ENCODE data around the gene KRTAP10-11.
"Not testable (repeated sequence)": the region's sequence is repeated elsewhere in the genome, so short reads cannot be mapped to it uniquely, and the experiment has no call there.

The KRTAP10-11 gene, protein sequence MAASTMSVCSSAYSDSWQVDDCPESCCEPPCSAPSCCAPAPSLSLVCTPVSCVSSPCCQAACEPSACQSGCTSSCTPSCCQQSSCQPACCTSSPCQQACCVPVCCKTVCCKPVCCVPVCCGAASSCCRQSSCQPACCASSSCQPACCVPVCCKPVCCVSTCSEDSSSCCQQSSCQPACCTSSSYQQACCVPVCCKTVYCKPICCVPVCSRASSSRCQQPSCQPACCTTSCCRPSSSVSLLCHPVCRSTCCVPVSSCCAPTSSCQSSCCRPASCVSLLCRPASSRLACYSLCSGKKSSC

DNA sequence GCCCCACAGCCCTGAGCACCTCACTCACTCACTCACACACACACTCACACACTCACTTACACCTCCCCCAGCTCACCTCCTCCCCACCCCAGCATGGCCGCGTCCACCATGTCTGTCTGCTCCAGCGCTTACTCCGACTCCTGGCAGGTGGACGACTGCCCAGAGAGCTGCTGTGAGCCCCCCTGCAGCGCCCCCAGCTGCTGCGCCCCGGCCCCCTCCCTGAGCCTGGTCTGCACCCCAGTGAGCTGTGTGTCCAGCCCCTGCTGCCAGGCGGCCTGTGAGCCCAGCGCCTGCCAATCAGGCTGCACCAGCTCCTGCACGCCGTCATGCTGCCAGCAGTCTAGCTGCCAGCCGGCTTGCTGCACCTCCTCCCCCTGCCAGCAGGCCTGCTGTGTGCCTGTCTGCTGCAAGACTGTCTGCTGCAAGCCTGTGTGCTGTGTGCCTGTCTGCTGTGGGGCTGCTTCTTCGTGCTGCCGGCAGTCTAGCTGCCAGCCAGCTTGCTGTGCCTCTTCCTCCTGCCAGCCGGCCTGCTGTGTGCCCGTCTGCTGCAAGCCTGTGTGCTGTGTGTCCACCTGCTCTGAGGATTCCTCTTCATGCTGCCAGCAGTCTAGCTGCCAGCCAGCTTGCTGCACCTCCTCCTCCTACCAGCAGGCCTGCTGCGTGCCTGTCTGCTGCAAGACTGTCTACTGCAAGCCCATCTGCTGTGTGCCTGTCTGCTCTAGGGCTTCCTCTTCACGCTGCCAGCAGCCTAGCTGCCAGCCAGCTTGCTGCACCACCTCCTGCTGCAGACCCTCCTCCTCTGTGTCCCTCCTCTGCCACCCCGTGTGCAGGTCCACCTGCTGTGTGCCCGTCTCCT, at the start of gene KRTAP10-11:
Gene KRTAP10-11, plus strand, starts transcription at position 49 of the 856 bp plus-strand sequence. Its CDS starts 45 bp downstream, at position 94.
- DNase-seq (ENCODE audit: low read depth in 2 of 2): not testable (repeated sequence)

DNA sequence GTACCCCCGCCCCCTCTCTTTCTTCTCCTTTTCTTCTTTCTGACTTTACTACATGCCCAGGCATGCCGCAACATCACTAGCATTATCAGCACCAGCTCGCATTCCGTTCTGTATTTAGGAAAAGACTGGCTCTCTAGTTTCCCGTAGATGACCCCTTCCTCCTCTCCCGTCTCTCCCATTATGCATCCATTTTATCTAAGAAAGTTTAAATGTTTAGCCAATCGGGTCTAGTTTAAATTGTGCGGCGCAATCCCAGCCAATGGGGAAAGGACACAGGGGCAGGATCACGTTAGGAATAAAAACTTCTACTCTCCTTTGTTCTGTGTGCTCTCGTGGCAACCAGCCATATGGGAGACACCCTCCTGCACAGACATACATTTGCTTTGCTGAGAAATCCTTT, 48.2 kb upstream of the KRTAP10-11 start:
- no peak for DNase-seq (ENCODE audit: low read depth in 2 of 2)

DNA sequence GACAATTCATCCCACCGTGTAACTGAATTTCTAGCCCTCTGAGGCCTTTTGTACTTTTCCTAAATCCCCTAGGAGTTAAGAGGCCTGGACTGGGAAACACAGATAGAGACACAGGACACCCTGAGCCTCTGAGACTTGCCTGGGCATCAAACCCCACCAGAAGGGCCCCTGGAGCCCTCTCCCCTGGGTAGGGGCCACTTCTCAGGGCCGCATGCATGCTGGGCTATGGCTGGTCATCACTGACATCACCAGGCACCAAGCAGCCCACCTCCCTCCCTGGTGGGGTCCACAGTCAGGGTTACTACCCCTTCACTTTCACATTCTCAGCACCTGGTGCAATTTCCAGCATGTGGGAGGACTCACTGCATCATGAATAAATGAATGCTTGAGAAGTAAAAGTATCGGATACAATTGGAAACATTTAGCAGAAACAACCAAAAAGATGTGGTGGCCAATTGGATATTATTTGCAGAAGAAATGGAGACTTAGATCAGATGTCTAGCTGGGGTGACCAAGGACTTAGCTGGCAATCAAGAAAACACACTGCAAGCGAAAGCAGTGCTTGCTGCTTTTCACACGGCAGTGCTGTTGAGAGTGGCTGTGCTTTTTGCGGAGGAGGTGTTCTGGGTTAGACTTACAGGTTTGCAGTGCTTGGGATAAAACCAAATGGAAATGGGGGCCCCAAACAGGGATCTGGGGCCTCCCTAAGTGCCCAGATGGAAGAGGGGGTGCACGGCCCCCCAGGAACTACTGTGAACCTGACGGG, 46.8 kb upstream of the KRTAP10-11 start:
- DNase-seq (ENCODE audit: low read depth in 2 of 2): no peak

GRCh38 chr21:44600118-44600978, 45.9 kb upstream of the KRTAP10-11 start, which contains the start of gene KRTAP10-7:
Gene KRTAP10-7, plus strand, starts transcription at chr21:44600597. Its CDS starts 25 bp downstream, at chr21:44600622.
- DNase-seq (ENCODE audit: low read depth in 2 of 2): not testable (repeated sequence)

DNA sequence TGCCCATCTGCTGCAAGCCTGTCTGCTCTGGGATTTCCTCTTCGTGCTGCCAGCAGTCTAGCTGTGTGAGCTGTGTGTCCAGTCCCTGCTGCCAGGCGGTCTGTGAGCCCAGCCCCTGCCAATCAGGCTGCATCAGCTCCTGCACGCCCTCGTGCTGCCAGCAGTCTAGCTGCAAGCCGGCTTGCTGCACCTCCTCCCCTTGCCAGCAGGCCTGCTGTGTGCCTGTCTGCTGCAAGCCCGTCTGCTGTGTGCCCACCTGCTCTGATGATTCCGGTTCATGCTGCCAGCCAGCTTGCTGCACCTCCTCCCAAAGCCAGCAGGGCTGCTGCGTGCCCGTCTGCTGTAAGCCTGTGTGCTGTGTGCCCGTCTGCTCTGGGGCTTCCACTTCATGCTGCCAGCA, 45.1 kb upstream of the KRTAP10-11 start:
- not testable (repeated sequence) for DNase-seq (ENCODE audit: low read depth in 2 of 2)

GRCh38 chr21:44601596-44602462, 44.4 kb upstream of the KRTAP10-11 start:
- DNase-seq (ENCODE audit: low read depth in 2 of 2): no peak

- DNase-seq (ENCODE audit: low read depth in 2 of 2): no peak
These were observed 43.8 kb upstream of the KRTAP10-11 start for GRCh38 chr21:44602463-44602850.

DNA sequence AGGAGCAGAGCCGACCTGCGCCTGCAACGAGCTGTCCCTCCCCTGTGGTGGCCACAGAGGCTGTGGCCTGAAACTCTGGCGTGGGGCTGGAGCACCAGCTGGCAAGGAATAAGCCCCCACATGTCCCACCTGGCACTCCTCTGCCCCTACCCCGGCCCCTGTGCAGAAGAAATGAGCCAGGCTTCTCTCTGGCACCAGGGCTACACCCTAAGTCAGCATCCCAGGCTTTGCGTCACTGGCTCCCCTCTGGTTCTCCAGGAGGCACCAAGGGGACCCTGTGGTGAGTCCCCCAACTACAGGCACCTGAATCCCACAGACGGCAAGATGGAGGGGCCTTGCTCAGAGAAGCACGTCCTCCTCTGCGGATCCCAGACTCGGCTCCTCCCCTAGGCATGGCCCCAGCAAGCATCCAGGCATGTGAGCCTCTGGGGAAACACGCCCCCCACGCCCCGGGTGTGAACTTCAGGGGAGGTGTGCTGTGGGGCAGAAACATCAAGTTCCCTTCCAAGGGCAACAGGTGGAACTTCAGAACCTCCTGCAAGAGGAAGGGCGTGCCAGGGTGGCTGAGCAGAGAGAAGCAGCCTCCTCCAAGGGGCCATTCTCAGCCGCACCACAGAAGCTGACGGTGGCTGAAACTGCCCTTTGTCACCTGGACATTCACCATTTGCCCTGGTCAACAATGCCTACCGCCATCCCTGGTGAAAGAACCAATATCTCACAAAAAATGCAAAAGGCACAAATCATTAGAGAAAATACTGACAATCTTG, 42.9 kb upstream of the KRTAP10-11 start:
- no peak for DNase-seq (ENCODE audit: low read depth in 2 of 2)

- DNase-seq (ENCODE audit: low read depth in 2 of 2): no peak
These were observed 42.3 kb upstream of the KRTAP10-11 start for GRCh38 chr21:44603911-44604310.

- no peak for DNase-seq (ENCODE audit: low read depth in 2 of 2)
These were observed 39.7 kb upstream of the KRTAP10-11 start for GRCh38 chr21:44606495-44606894.

DNA sequence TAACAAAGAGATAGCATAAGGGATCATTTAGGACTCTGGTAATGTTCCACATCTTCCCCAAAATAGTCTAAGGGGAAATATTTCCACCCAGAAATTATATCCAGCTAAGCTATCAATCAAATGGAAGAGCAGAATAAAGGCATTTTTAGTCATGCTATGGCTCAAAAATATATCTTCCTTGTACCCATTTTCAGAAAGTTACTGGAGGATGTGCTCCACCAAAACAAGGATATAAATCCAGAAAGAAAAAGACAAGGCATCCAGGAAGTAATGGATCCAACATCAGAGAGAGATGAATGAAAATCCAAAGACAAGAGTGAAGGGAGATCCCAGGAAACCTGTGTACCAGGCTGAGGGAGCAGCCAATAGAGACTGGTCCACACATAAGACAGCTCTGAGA, 37.0 kb upstream of the KRTAP10-11 start:
- DNase-seq (ENCODE audit: low read depth in 2 of 2): no peak

GRCh38 chr21:44610157-44610843, 35.9 kb upstream of the KRTAP10-11 start:
- DNase-seq (ENCODE audit: low read depth in 2 of 2): not testable (repeated sequence)

GRCh38 chr21:44611551-44611950, 34.7 kb upstream of the KRTAP10-11 start:
- no peak for DNase-seq (ENCODE audit: low read depth in 2 of 2)

- DNase-seq (ENCODE audit: low read depth in 2 of 2): no peak
These were observed 34.2 kb upstream of the KRTAP10-11 start, which contains the start of gene KRTAP10-8 for GRCh38 chr21:44612029-44612486. Gene KRTAP10-8, plus strand, starts transcription at chr21:44612079. Its CDS starts 22 bp downstream, at chr21:44612101.

- DNase-seq (ENCODE audit: low read depth in 2 of 2): no peak
These were observed 33.5 kb upstream of the KRTAP10-11 start for GRCh38 chr21:44612669-44613229.

- DNase-seq (ENCODE audit: low read depth in 2 of 2): no peak
These were observed 32.6 kb upstream of the KRTAP10-11 start for GRCh38 chr21:44613386-44614155.

DNA sequence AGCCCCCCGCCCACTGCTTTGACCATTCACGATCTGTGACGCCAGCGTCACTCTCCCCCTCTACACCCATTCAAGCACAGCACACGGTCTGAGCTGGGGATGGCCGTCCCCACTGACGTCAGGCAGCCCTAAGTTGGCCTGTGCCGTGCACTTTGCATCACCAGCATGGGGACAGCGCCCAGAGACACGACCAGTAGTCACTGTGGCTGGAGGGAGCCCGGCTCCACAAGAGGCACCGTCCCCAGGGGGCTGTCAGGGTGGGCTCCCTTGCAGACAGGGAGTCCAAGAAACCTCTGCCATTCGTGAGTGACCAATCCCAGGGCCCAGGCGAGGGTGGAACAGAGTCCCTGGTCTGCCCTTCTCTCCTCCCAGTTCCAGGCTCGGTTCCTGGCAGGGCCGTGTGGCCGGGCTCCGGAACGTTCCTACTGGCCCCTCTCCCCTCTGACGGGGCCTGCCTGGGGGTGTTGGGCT, 32.0 kb upstream of the KRTAP10-11 start:
- no peak for DNase-seq (ENCODE audit: low read depth in 2 of 2)
